Keratinocyte (primary cell): ENCODE data around the gene CTNNA3. TPM values are rescaled to one million over a fixed set of nuclear protein-coding genes. Genes with fewer than 3 reads are reported as not detected.

Source experiments
- DNase-seq: peaks from one replicate; pipeline ENCODE4 v3.0.0-alpha.2; 2011; ENCODE audit warnings: low read depth, missing footprints, low spot score
- FAIRE-seq: peaks from 2 replicates; lab custom pipeline; 2011; peaks lifted over from hg19 to GRCh38; lab: Jason Lieb, UNC
- H2AFZ ChIP-seq: 2 replicates; pipeline ENCODE4 v1.6.0; 2012; ENCODE audit warnings: low read length, control low read depth, inconsistent platforms; ENCODE audit not compliant: control insufficient read depth
- H3K27ac ChIP-seq: 2 replicates; pipeline ENCODE4 v1.5.1; 2011; ENCODE audit warnings: low read length; ENCODE audit not compliant: control insufficient read depth, insufficient read depth
- H3K27me3 ChIP-seq: 3 replicates; pipeline ENCODE4 v1.6.0; 2011; ENCODE audit warnings: low read length; ENCODE audit not compliant: control insufficient read depth, insufficient read depth; ENCODE audit errors: extremely low read depth
- H3K36me3 ChIP-seq, 2 experiments: 2 replicates in 1 of 2; 3 replicates in 1 of 2; pipeline ENCODE4 v1.5.1; 2011; ENCODE audit warnings: low read length in 2 of 2, mild to moderate bottlenecking in 1 of 2; ENCODE audit not compliant: control insufficient read depth in 2 of 2, insufficient read depth in 2 of 2; ENCODE audit errors: extremely low read depth in 1 of 2
- H3K4me1 ChIP-seq: 3 replicates; pipeline ENCODE4 v1.5.1; 2011; ENCODE audit warnings: low read length; ENCODE audit not compliant: control insufficient read depth, insufficient read depth; ENCODE audit errors: extremely low read depth
- H3K4me2 ChIP-seq: 3 replicates; pipeline ENCODE4 v1.6.0; 2011; ENCODE audit warnings: low read depth, low read length; ENCODE audit not compliant: control insufficient read depth, insufficient read depth; ENCODE audit errors: extremely low read depth
- H3K4me3 ChIP-seq, 3 experiments: fragments of 200-600 bp in 1 of 3; sonication (generic) in 1 of 3; 2 replicates in 2 of 3; 3 replicates in 1 of 3; pipeline ENCODE4 v1.5.1; 2011 to 2016; ENCODE audit warnings: low read length in 3 of 3, mild to moderate bottlenecking in 3 of 3, control low read depth in 2 of 3, inconsistent platforms in 1 of 3, low read depth in 1 of 3, mixed read lengths in 1 of 3, mixed run types in 1 of 3, moderate library complexity in 1 of 3; ENCODE audit not compliant: control insufficient read depth in 2 of 3, insufficient read depth in 2 of 3; ENCODE audit errors: extremely low read depth in 1 of 3
- H3K79me2 ChIP-seq: 2 replicates; pipeline ENCODE4 v1.6.0; 2012; ENCODE audit warnings: low read length; ENCODE audit not compliant: control insufficient read depth, insufficient read depth
- H3K9ac ChIP-seq: 3 replicates; pipeline ENCODE4 v1.6.0; 2011; ENCODE audit warnings: low read length; ENCODE audit not compliant: control insufficient read depth, insufficient read depth; ENCODE audit errors: extremely low read depth
- H3K9me1 ChIP-seq: 3 replicates; pipeline ENCODE4 v1.6.0; 2011; ENCODE audit warnings: low read length; ENCODE audit not compliant: control insufficient read depth, insufficient read depth; ENCODE audit errors: extremely low read depth
- H3K9me3 ChIP-seq: 2 replicates; pipeline ENCODE4 v1.5.1; 2012; ENCODE audit warnings: low read depth, low read length; ENCODE audit not compliant: control insufficient read depth
- H4K20me1 ChIP-seq: 3 replicates; pipeline ENCODE4 v1.6.0; 2011; ENCODE audit warnings: low read length; ENCODE audit not compliant: control insufficient read depth, insufficient read depth; ENCODE audit errors: extremely low read depth
- CTCF ChIP-seq, 3 experiments: IDR thresholded peaks in 1 of 3; conservative IDR thresholded peaks in 1 of 3; optimal IDR thresholded peaks in 1 of 3; 2 replicates in 2 of 3; 3 replicates in 1 of 3; pipeline versions ENCODE3 to v1.5.1; 2011; ENCODE audit warnings: low read length in 3 of 3, mild to moderate bottlenecking in 3 of 3, moderate library complexity in 2 of 3, control low read depth in 1 of 3, inconsistent platforms in 1 of 3; ENCODE audit not compliant: insufficient read depth in 2 of 3; ENCODE audit errors: extremely low read depth in 1 of 3
- EZH2 ChIP-seq: IDR thresholded peaks from one replicate; pipeline ENCODE4 v1.6.1; 2012; ENCODE audit warnings: inconsistent platforms, mild to moderate bottlenecking, low read length, moderate library complexity
- dilution Hi-C: fragments of 300-500 bp; cut with MboI; formaldehyde crosslinking; loops from one replicate; pipeline ENCODE4 v1.7.0; 2020; ENCODE audit warnings: low sequenced_read_pairs; ENCODE audit not compliant: extremely low pct_ligation_motif_present
- polyA plus RNA-seq, 5 experiments: library from polyadenylated mRNA; depleted of rRNA in 3 of 5; stranded (reverse) in 3 of 5; stranded (forward) in 1 of 5; unstranded in 1 of 5; fragments of >200 nt; gene quantifications; 1 replicate in 1 of 5; 2 replicates in 3 of 5; 3 replicates in 1 of 5; pipeline versions ENCODE4 v1.2.1 to v1.2.3, GENCODE V29; 2011 to 2012; ENCODE audit warnings: missing spikeins in 2 of 5, low read depth in 1 of 5, low replicate concordance in 1 of 5

CTNNA3 gene
- polyA plus RNA-seq, 1 donor (not counting 4 experiments of a cell fraction or from before 2014, with no cell fraction given), result 0.01 TPM

GRCh38 chr10:67288688-67289410, 407.1 kb downstream of the CTNNA3 start:
- no peaks in the 10 kb centered on the region for H3K9me3 ChIP-seq
- dilution Hi-C loops, result no loop called here
- H3K79me2 ChIP-seq, result no peaks in the 10 kb centered on the region
- H3K27me3 ChIP-seq, result no peaks in the 10 kb centered on the region
- no peaks in the 10 kb centered on the region for H3K4me1 ChIP-seq
- no peak overlapping the region for H2AFZ ChIP-seq
- TF ChIP-seq CTCF (optimal IDR thresholded peaks at IDR 0.05 in 1 of 3, IDR thresholded peaks at IDR 0.05 in 1 of 3, conservative IDR thresholded peaks at IDR 0.05 in 1 of 3; ENCODE audit: extremely low read depth in 1 of 3, insufficient read depth in 2 of 3, low read length in 3 of 3) (no peak), EZH2 (no peak)
- H3K4me2 ChIP-seq, result no peak overlapping the region
- no peaks in the 10 kb centered on the region for H4K20me1 ChIP-seq
- no peaks in the 10 kb centered on the region for H3K36me3 ChIP-seq
- FAIRE-seq (no peak), DNase-seq (no peak)
- no peaks in the 10 kb centered on the region for H3K9me1 ChIP-seq
- no peak overlapping the region for H3K4me3 ChIP-seq
- no peak overlapping the region for H3K9ac ChIP-seq
- H3K27ac ChIP-seq, result no peak overlapping the region

GRCh38 chr10:67284589-67284988, 411.4 kb downstream of the CTNNA3 start:
- dilution Hi-C loops, result no loop called here
- Histone ChIP-seq H3K79me2 (no peaks in the 10 kb centered on the region), H3K4me2 (no peak overlapping the region), H3K9me3 (no peaks in the 10 kb centered on the region), H3K9me1 (no peaks in the 10 kb centered on the region), H3K4me1 (no peaks in the 10 kb centered on the region), H3K27ac (no peak overlapping the region), H3K27me3 (no peaks in the 10 kb centered on the region), H3K9ac (no peak overlapping the region), H4K20me1 (no peaks in the 10 kb centered on the region), H3K4me3 (no peak overlapping the region), H2AFZ (no peak overlapping the region), H3K36me3 (no peaks in the 10 kb centered on the region)
- DNase-seq, result no peak
- no peak for FAIRE-seq
- TF ChIP-seq CTCF (optimal IDR thresholded peaks at IDR 0.05 in 1 of 3, IDR thresholded peaks at IDR 0.05 in 1 of 3, conservative IDR thresholded peaks at IDR 0.05 in 1 of 3; ENCODE audit: extremely low read depth in 1 of 3, insufficient read depth in 2 of 3, low read length in 3 of 3), result no peak
- TF ChIP-seq EZH2, result no peak
